Thymus (tissue), 11 donors: ENCODE data around the gene LRRC61. TPM values are rescaled to one million over a fixed set of nuclear protein-coding genes. Genes with fewer than 3 reads are reported as not detected.
"Not testable (repeated sequence)": the region's sequence is repeated elsewhere in the genome, so short reads cannot be mapped to it uniquely, and the experiment has no call there.

Experiments
- DNase-seq, 9 donors: peaks; one replicate each; pipeline ENCODE4 v3.0.0-alpha.2; 2013; ENCODE audit warnings: low spot score in 9 of 9, low read depth in 6 of 9, missing footprints in 1 of 9
- H3K27ac ChIP-seq, 2 donors: one replicate each; pipeline ENCODE4 v1.5.1; 2013; ENCODE audit warnings: control low read depth in 1 of 2, low read depth in 1 of 2, low read length in 1 of 2, mild to moderate bottlenecking in 1 of 2, moderate library complexity in 1 of 2
- H3K27me3 ChIP-seq, 2 donors: one replicate each; pipeline ENCODE4 v1.5.1; 2013; ENCODE audit warnings: low read length in 1 of 2; ENCODE audit not compliant: control insufficient read depth in 2 of 2, insufficient read depth in 1 of 2
- H3K36me3 ChIP-seq, 2 donors: one replicate each; pipeline ENCODE4 v1.5.1; 2013; ENCODE audit warnings: low read length in 1 of 2, mild to moderate bottlenecking in 1 of 2, moderate library complexity in 1 of 2; ENCODE audit not compliant: control insufficient read depth in 2 of 2, insufficient read depth in 2 of 2
- H3K4me1 ChIP-seq, 2 donors: one replicate each; pipeline ENCODE4 v1.5.1; 2013; ENCODE audit warnings: low read length in 2 of 2; ENCODE audit not compliant: control insufficient read depth in 2 of 2, insufficient read depth in 2 of 2
- H3K4me3 ChIP-seq, 2 donors: one replicate each; pipeline ENCODE4 v1.5.1; 2013; ENCODE audit warnings: low read length in 2 of 2, control low read depth in 1 of 2, mild to moderate bottlenecking in 1 of 2
- H3K9me3 ChIP-seq, 2 donors: one replicate each; pipeline ENCODE4 v1.5.1; 2013; ENCODE audit warnings: low read length in 1 of 2, mild to moderate bottlenecking in 1 of 2; ENCODE audit not compliant: control insufficient read depth in 2 of 2, insufficient read depth in 1 of 2
- WGBS: extraction: QIAGEN DNeasy Blood & Tissue Kit; methylation state at CpG from one replicate; pipeline ENCODE4 v1.1.7; 2013; 5-methylcytosine and 5-hydroxymethylcytosine counted together
- polyA plus RNA-seq: library from polyadenylated mRNA; stranded (reverse); fragments of 200-250 nt; gene quantifications from one replicate; pipeline ENCODE4 v1.2.3, GENCODE V29; 2013
- total RNA-seq: library from RNA; stranded (reverse); fragments of 120-200 nt; gene quantifications from one replicate; pipeline ENCODE4 v1.2.4, GENCODE V29; 2013
- donor health status: healthy.

LRRC61 gene
- total and polyA plus RNA-seq, 2 donors = 11.3 to 17.2 TPM

GRCh38 chr7:150287815-150288214 is 35.3 kb upstream of the LRRC61 start:
- peak in 1 of 9 donors; percentile 3 for DNase-seq
- 32% methylated on average over 7 of the region's 7 CpGs for WGBS
- not testable (repeated sequence) for H3K36me3 ChIP-seq, H3K27me3 ChIP-seq, H3K9me3 ChIP-seq, H3K4me3 ChIP-seq, H3K27ac ChIP-seq, H3K4me1 ChIP-seq

DNA sequence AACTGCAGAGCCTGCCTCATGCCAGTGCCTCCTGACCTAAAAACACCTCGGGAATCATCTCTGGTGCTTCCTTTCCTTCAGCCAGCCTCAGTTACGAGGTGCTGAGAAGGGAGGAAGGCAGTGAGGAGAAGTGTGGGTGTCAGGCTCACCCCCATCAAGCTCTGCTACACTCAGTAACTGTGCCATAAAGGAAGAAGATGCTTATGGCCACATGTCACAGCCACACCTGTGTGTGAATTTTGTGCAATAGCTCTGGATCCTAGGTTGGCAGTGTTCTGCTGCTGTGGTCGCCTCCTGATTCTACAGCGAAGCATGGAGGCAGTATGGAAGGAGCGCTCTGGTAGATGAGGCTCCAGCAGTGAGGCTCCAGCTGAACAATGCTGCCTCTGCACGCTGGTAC is 34.3 kb upstream of the LRRC61 start:
- H3K36me3 ChIP-seq, H3K27ac ChIP-seq, H3K27me3 ChIP-seq, H3K4me1 ChIP-seq, H3K4me3 ChIP-seq, DNase-seq, H3K9me3 ChIP-seq: not testable (repeated sequence)
- over 99% methylated on average over 5 of the region's 6 CpGs for WGBS

DNA sequence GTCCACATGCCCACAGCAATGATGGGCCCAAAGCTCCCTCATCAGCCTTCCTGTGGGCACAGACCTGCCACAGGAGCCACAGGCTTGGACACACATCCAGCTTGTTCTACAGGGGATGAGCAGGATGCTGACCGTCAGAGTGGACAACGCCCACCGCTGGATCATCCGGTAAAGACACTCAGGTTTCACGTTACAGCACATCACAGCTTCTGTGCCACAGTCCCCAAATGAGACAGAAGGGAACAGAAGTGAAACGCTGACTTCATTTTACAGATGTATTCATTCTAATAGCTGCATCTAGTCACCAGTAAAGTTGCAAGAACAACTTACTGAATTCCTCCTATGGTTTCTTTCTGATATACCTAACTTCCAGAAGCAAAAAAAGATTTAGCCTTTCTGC is 32.8 kb upstream of the LRRC61 start:
- not testable (repeated sequence) for DNase-seq, H3K4me3 ChIP-seq, H3K27ac ChIP-seq, H3K4me1 ChIP-seq, H3K27me3 ChIP-seq, H3K9me3 ChIP-seq, H3K36me3 ChIP-seq
- 94% methylated on average over 6 of the region's 6 CpGs for WGBS

GRCh38 chr7:150295027-150295426 is 28.1 kb upstream of the LRRC61 start:
- not testable (repeated sequence) for H3K9me3 ChIP-seq, H3K27me3 ChIP-seq, H3K4me3 ChIP-seq, H3K27ac ChIP-seq, H3K36me3 ChIP-seq, DNase-seq, H3K4me1 ChIP-seq
- 97% methylated on average over 8 of the region's 8 CpGs for WGBS

- not testable (repeated sequence) for H3K36me3 ChIP-seq, DNase-seq, H3K27me3 ChIP-seq, H3K27ac ChIP-seq, H3K9me3 ChIP-seq, H3K4me3 ChIP-seq, H3K4me1 ChIP-seq
- 98% methylated on average over 3 of the region's 8 CpGs for WGBS
Observed at GRCh38 chr7:150295614-150296013, 27.5 kb upstream of the LRRC61 start.

GRCh38 chr7:150296802-150297201 is 26.4 kb upstream of the LRRC61 start:
- not testable (repeated sequence) for H3K4me3 ChIP-seq, H3K36me3 ChIP-seq, H3K27ac ChIP-seq, DNase-seq, H3K27me3 ChIP-seq, H3K4me1 ChIP-seq, H3K9me3 ChIP-seq
- WGBS = 94% methylated on average over 9 of the region's 10 CpGs

- H3K27ac ChIP-seq, H3K9me3 ChIP-seq, H3K4me1 ChIP-seq, H3K4me3 ChIP-seq, H3K27me3 ChIP-seq, DNase-seq, H3K36me3 ChIP-seq: not testable (repeated sequence)
Observed at GRCh38 chr7:150297978-150298377, 25.2 kb upstream of the LRRC61 start.

- not testable (repeated sequence) for H3K4me1 ChIP-seq, H3K36me3 ChIP-seq, DNase-seq, H3K4me3 ChIP-seq, H3K9me3 ChIP-seq, H3K27me3 ChIP-seq, H3K27ac ChIP-seq
- WGBS = 96% methylated on average over 1 of the region's 1 CpG
Observed at GRCh38 chr7:150302908-150303310, 20.2 kb upstream of the LRRC61 start.

DNA sequence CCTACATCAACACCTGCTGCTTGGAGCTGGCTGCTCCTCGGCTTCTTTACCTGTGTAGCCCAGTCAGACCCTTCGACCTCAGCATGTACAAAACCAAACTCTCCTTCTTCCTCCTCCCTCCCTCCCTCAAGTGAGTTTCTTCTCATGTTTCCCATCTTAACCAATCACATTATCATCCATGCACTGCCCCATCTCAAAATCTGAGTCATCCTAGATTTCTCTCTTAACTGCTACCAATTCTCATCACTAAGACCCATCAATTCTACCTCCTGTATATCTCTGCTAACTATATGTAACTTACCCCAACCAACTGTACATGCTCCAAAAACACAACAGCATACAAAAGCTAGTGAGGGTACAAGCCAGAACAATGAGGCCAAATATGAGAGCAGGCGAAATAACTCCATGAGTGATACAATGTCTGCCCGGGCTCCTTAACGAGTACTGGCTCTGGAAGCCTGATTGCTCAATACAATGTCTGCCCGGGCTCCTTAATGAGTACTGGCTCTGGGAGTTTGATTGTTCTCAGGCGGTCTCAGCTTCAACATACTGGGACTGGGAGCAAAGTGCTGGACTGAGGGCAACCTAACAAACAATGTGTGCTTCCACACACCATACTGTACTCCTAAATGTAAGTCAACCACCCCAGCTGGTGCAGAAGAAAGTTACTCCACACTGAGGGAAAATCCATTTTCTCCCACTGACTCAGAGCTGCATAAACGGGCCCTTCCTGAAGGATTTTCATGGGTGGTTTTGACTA is 18.5 kb upstream of the LRRC61 start:
- not testable (repeated sequence) for DNase-seq
- 97% methylated on average over 8 of the region's 8 CpGs for WGBS

More for the DNA sequence above, 18.5 kb upstream of the LRRC61 start:
- H3K27me3 ChIP-seq, H3K4me3 ChIP-seq, H3K9me3 ChIP-seq, H3K36me3 ChIP-seq, H3K27ac ChIP-seq, H3K4me1 ChIP-seq: not testable (repeated sequence)
